A549 (cell line): Measurements from ENCODE around the gene EMX2.

Source experiments
- CTCF ChIP-seq: fragments of >200 bp; sonication (Bioruptor Twin); formaldehyde crosslinking; IDR thresholded peaks from 3 replicates; pipeline ENCODE4 v1.5.1; 2016
- EP300 ChIP-seq, 2 experiments: fragments of >200 bp; sonication (Bioruptor Twin); formaldehyde crosslinking; IDR thresholded peaks; 2 replicates in 1 of 2; 3 replicates in 1 of 2; pipeline ENCODE4 v1.6.1; 2016 to 2017
- MAX ChIP-seq: IDR thresholded peaks from 2 replicates; pipeline ENCODE4 v1.6.1; 2012
- PBX3 ChIP-seq: IDR thresholded peaks from 2 replicates; pipeline ENCODE4 v1.6.1; 2012
- POLR2A ChIP-seq: IDR thresholded peaks from 2 replicates; pipeline ENCODE4 v1.6.1; 2012; ENCODE audit warnings: mild to moderate bottlenecking, low read length
- RNF2 ChIP-seq: fragments of 200-600 bp; sonication (generic); IDR thresholded peaks from 2 replicates; pipeline ENCODE4 v1.6.1; 2016; ENCODE audit warnings: low read depth, mild to moderate bottlenecking, antibody characterized with exemption, moderate library complexity, borderline replicate concordance
- SREBF2 ChIP-seq: fragments of 450-650 bp; IDR thresholded peaks from 2 replicates; pipeline ENCODE4 v1.6.1; 2014; ENCODE audit warnings: mild to moderate bottlenecking, moderate library complexity

- no peak for TF ChIP-seq MAX
- no peak for TF ChIP-seq POLR2A
- TF ChIP-seq RNF2, result no peak
- TF ChIP-seq CTCF, result no peak
- no peak for TF ChIP-seq PBX3
- TF ChIP-seq EP300 (IDR thresholded peaks at IDR 0.05), result no peak
- TF ChIP-seq SREBF2, result no peak
Observed at GRCh38 chr10:117530791-117531190, 11.8 kb upstream of the EMX2 start.
